Activated naive CD8-positive, alpha-beta T cell treated with anti-CD3 and anti-CD28 coated beads for 36 hours (primary cell): ENCODE measurements around the gene HUWE1. TPM values are rescaled to one million over a fixed set of nuclear protein-coding genes. Genes with fewer than 3 reads are reported as not detected.

Experiments used
- DNase-seq: peaks from one replicate; pipeline ENCODE4 v3.0.0; 2021
- H3K27ac Mint-ChIP-seq: one replicate; pipeline ENCODE4 v1.8.0; 2022; ENCODE audit warnings: mild to moderate bottlenecking, moderate library complexity, mixed read lengths
- H3K27me3 Mint-ChIP-seq: one replicate; pipeline ENCODE4 v1.8.0; 2022; ENCODE audit warnings: mild to moderate bottlenecking, mixed read lengths
- H3K36me3 Mint-ChIP-seq: one replicate; pipeline ENCODE4 v1.8.0; 2021; ENCODE audit warnings: mild to moderate bottlenecking, mixed read lengths
- H3K4me1 Mint-ChIP-seq: one replicate; pipeline ENCODE4 v1.8.0; 2021; ENCODE audit warnings: mixed read lengths
- H3K4me3 Mint-ChIP-seq: one replicate; pipeline ENCODE4 v1.8.0; 2022; ENCODE audit warnings: mild to moderate bottlenecking, moderate library complexity, mixed read lengths
- H3K9me3 Mint-ChIP-seq: one replicate; pipeline ENCODE4 v1.8.0; 2022; ENCODE audit warnings: mixed read lengths
- total RNA-seq, 2 experiments: library from RNA; stranded (reverse); gene quantifications; one replicate each; pipeline ENCODE4 v1.2.3, GENCODE V29; 2021

The HUWE1 gene
- total RNA-seq, 2 experiments from 2014 or later: 261 to 273 TPM

DNA sequence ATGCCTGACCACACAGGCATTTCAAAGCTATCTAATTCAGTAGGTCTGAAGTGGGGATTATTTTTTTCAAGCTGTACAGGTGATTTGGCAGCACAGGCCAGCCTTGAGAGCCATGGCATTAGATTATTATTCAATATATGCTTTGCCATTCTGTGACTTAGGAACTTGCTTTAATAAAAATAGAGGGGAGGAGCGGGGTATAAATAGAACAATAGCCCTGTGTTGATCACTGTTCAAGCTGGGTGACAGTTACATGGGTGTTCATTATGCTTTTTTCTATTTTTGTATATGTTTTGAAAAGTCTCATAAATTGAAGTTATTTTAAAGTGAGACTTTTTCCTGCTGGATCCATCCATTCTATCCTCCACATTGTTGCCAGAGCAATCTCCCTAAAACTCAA is 20.3 kb downstream of the HUWE1 start:
- peak overlapping the region; percentile 19 for H3K27ac Mint-ChIP-seq
- DNase-seq: no peak
- no peaks in the 10 kb centered on the region for H3K27me3 Mint-ChIP-seq
- peaks cover 25% of the 10 kb centered on the region for H3K4me1 Mint-ChIP-seq
- no peaks in the 10 kb centered on the region for H3K9me3 Mint-ChIP-seq
- no peak overlapping the region for H3K4me3 Mint-ChIP-seq
- peaks cover 34% of the 10 kb centered on the region for H3K36me3 Mint-ChIP-seq

- DNase-seq: no peak
- peaks cover 38% of the 10 kb centered on the region for H3K4me1 Mint-ChIP-seq
- H3K27ac Mint-ChIP-seq: no peak overlapping the region
- H3K27me3 Mint-ChIP-seq: no peaks in the 10 kb centered on the region
- no peak overlapping the region for H3K4me3 Mint-ChIP-seq
- H3K36me3 Mint-ChIP-seq: peaks cover 29% of the 10 kb centered on the region
- no peaks in the 10 kb centered on the region for H3K9me3 Mint-ChIP-seq
These were observed 26.5 kb downstream of the HUWE1 start for GRCh38 chrX:53660004-53660403.

GRCh38 chrX:53659039-53659438 is 27.5 kb downstream of the HUWE1 start:
- no peak overlapping the region for H3K4me3 Mint-ChIP-seq
- H3K36me3 Mint-ChIP-seq: peaks cover 27% of the 10 kb centered on the region
- no peaks in the 10 kb centered on the region for H3K27me3 Mint-ChIP-seq
- no peaks in the 10 kb centered on the region for H3K9me3 Mint-ChIP-seq
- DNase-seq: no peak
- H3K27ac Mint-ChIP-seq: peak overlapping the region; percentile 20
- H3K4me1 Mint-ChIP-seq: peaks cover 45% of the 10 kb centered on the region

DNA sequence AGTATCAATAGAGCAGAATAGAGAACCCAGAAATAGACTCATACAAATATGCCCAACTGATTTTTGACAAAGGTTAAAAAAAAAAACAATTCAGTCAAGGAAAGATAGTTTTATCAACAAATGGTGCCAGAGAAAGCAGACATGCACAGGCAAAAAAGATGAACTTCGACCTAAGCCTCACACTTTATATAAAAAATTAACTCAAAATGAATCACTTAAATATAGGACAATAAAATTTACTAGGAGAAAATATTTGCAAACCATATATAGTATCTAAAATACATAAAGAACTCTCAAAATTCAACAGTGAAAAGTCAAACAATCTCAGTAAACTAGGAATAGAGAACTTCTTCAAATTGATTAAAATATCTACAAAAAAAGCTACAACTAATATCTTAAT is 29.7 kb downstream of the HUWE1 start:
- Mint-ChIP-seq H3K36me3 (peaks cover 18% of the 10 kb centered on the region), H3K27me3 (no peaks in the 10 kb centered on the region), H3K4me1 (peaks cover 37% of the 10 kb centered on the region), H3K9me3 (no peaks in the 10 kb centered on the region), H3K4me3 (no peak overlapping the region), H3K27ac (no peak overlapping the region)
- no peak for DNase-seq

- Mint-ChIP-seq H3K36me3 (peaks cover 18% of the 10 kb centered on the region), H3K9me3 (no peaks in the 10 kb centered on the region), H3K4me3 (no peak overlapping the region), H3K27me3 (no peaks in the 10 kb centered on the region), H3K4me1 (peaks cover 35% of the 10 kb centered on the region), H3K27ac (peak overlapping the region; percentile 29)
- DNase-seq: no peak
These were observed 32.1 kb downstream of the HUWE1 start for GRCh38 chrX:53654376-53654775.

GRCh38 chrX:53644751-53645150 is 41.8 kb downstream of the HUWE1 start:
- DNase-seq: no peak
- Mint-ChIP-seq H3K27me3 (no peaks in the 10 kb centered on the region), H3K27ac (no peak overlapping the region), H3K4me3 (no peak overlapping the region), H3K36me3 (peaks cover 39% of the 10 kb centered on the region), H3K4me1 (peaks cover 2% of the 10 kb centered on the region), H3K9me3 (no peaks in the 10 kb centered on the region)

GRCh38 chrX:53642337-53642736 is 44.2 kb downstream of the HUWE1 start:
- H3K4me3 Mint-ChIP-seq: no peak overlapping the region
- H3K9me3 Mint-ChIP-seq: no peaks in the 10 kb centered on the region
- H3K27me3 Mint-ChIP-seq: no peaks in the 10 kb centered on the region
- H3K36me3 Mint-ChIP-seq: peaks cover 42% of the 10 kb centered on the region
- peaks cover 4% of the 10 kb centered on the region for H3K4me1 Mint-ChIP-seq
- DNase-seq: no peak
- peak overlapping the region; percentile 69 for H3K27ac Mint-ChIP-seq

DNA sequence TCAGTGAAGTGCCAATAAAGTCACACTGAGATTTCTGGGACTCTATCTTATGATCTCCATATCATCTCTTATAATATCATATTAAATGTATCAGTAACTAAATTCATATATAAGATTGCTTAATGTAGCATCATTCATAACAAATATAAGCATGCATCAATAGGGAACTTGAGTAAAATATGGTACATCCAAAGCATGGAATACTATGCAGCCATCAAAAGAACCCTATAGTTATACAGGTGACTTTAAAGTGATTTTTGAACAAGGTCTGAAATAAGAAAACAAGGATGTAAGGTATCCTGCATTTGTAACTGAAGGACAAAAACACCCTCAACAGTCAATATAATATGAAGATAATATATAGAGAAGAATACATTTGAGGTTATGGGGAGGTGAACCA is 47.3 kb downstream of the HUWE1 start:
- Mint-ChIP-seq H3K4me3 (no peak overlapping the region), H3K9me3 (no peaks in the 10 kb centered on the region), H3K27me3 (no peaks in the 10 kb centered on the region), H3K4me1 (peaks cover 4% of the 10 kb centered on the region), H3K27ac (no peak overlapping the region), H3K36me3 (peaks cover 41% of the 10 kb centered on the region)
- no peak for DNase-seq

DNA sequence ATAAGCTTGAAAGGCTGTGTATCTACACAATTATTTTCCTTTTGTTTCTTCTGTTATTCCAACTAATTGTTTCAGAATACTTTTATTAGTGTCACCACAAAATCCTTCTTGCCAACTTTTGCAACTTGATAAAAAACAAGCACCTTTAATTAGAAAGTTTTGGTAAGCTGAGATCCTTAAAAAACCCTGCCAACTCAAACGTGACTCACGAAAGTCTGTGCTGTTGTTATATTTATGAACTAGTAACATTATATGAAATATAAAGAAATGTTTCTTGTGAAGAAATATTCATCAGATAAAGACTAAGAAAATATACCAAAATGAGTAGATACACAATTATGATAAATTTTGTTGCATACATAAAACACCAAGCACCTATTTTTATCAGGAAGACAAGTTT is 49.0 kb downstream of the HUWE1 start:
- no peak for DNase-seq
- Mint-ChIP-seq H3K27me3 (no peaks in the 10 kb centered on the region), H3K27ac (no peak overlapping the region), H3K36me3 (peaks cover 31% of the 10 kb centered on the region), H3K4me3 (no peak overlapping the region), H3K9me3 (no peaks in the 10 kb centered on the region), H3K4me1 (peaks cover 4% of the 10 kb centered on the region)

DNA sequence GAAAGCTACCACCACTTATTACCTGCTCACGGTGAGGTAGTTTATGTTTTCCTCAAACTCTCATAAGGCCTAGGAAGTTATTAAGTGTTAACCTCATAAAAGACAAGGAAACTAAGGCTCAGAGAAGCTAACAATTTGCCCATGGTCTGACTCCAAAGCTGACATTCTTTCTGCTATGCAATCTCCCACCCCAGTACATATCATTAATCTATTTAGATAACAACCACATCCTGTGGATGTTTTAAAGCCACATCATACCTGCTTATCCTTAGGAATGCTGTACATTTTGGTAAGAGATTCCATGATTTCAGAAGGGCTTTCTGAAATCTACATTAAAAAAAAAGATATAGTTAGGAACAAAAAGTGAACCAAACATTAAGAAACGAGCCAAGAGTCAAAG is 55.4 kb downstream of the HUWE1 start:
- H3K9me3 Mint-ChIP-seq: no peaks in the 10 kb centered on the region
- DNase-seq: no peak
- no peak overlapping the region for H3K4me3 Mint-ChIP-seq
- H3K27ac Mint-ChIP-seq: no peak overlapping the region
- peaks cover 2% of the 10 kb centered on the region for H3K4me1 Mint-ChIP-seq
- peaks cover 21% of the 10 kb centered on the region for H3K36me3 Mint-ChIP-seq
- H3K27me3 Mint-ChIP-seq: no peaks in the 10 kb centered on the region

DNA sequence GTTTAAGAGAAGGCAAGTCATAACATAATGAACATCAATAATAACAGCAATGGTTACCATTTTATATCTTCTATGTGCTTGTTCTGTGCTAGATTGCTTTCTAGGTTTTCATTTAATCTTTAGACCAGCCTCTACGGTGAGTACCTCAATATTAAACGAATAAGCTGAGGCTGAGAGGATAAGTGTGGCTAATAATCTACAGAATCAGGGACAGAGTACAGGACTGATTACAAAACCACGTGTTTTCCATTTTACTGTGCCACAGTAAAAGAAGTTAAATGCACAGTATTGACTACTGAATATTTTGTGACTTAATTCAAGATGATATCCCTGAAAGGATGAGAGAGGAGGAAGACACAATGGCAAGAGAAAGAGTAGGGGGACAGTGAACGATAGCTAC is 56.3 kb downstream of the HUWE1 start:
- Mint-ChIP-seq H3K36me3 (peaks cover 21% of the 10 kb centered on the region), H3K9me3 (no peaks in the 10 kb centered on the region), H3K4me3 (no peak overlapping the region), H3K27ac (no peak overlapping the region), H3K27me3 (no peaks in the 10 kb centered on the region), H3K4me1 (no peaks in the 10 kb centered on the region)
- no peak for DNase-seq

- no peak for DNase-seq
- Mint-ChIP-seq H3K9me3 (no peaks in the 10 kb centered on the region), H3K4me3 (no peak overlapping the region), H3K36me3 (peaks cover 18% of the 10 kb centered on the region), H3K27ac (no peak overlapping the region), H3K4me1 (peaks cover 27% of the 10 kb centered on the region), H3K27me3 (no peaks in the 10 kb centered on the region)
These were observed 64.1 kb downstream of the HUWE1 start for GRCh38 chrX:53622431-53622830.

GRCh38 chrX:53621418-53621986 is 65.0 kb downstream of the HUWE1 start:
- H3K36me3 Mint-ChIP-seq: peaks cover 21% of the 10 kb centered on the region
- DNase-seq: no peak
- no peak overlapping the region for H3K4me3 Mint-ChIP-seq
- H3K27ac Mint-ChIP-seq: peak overlapping the region; percentile 73
- no peaks in the 10 kb centered on the region for H3K27me3 Mint-ChIP-seq
- H3K4me1 Mint-ChIP-seq: peaks cover 27% of the 10 kb centered on the region
- no peaks in the 10 kb centered on the region for H3K9me3 Mint-ChIP-seq

GRCh38 chrX:53616946-53617345 is 69.6 kb downstream of the HUWE1 start:
- Mint-ChIP-seq H3K4me3 (no peak overlapping the region), H3K36me3 (peaks cover 29% of the 10 kb centered on the region), H3K27ac (peak overlapping the region; percentile 2), H3K9me3 (no peaks in the 10 kb centered on the region), H3K4me1 (peaks cover 18% of the 10 kb centered on the region), H3K27me3 (no peaks in the 10 kb centered on the region)
- no peak for DNase-seq

DNA sequence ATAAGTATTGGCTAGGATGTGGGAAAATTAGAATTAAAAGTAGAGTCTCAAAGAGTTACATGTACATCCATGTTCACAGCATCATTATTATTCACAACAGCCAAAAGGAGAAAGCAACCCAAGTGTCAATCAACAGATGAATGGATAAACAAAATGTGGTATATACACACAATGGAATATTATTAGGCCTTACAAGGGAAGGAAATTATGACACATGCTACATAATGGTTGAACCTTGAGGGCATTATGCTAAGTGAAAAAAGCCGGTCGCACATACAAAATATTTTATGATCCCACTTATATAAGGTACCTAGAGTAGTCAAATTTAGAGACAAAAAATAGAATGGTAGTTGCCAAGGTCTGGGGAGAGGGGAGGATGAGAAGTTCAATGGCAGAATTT is 80.1 kb downstream of the HUWE1 start:
- H3K36me3 Mint-ChIP-seq: peaks cover 16% of the 10 kb centered on the region
- H3K9me3 Mint-ChIP-seq: no peaks in the 10 kb centered on the region

GRCh38 chrX:53605004-53605403 is 81.5 kb downstream of the HUWE1 start:
- no peaks in the 10 kb centered on the region for H3K27me3 Mint-ChIP-seq
- H3K9me3 Mint-ChIP-seq: no peaks in the 10 kb centered on the region
- no peak overlapping the region for H3K4me3 Mint-ChIP-seq
- DNase-seq: no peak
- peaks cover 9% of the 10 kb centered on the region for H3K4me1 Mint-ChIP-seq
- peaks cover 18% of the 10 kb centered on the region for H3K36me3 Mint-ChIP-seq
- no peak overlapping the region for H3K27ac Mint-ChIP-seq

More for the DNA sequence above, 80.1 kb downstream of the HUWE1 start:
- no peak overlapping the region for H3K4me3 Mint-ChIP-seq
- DNase-seq: no peak
- H3K27me3 Mint-ChIP-seq: no peaks in the 10 kb centered on the region
- peak overlapping the region; percentile 45 for H3K27ac Mint-ChIP-seq
- peaks cover 3% of the 10 kb centered on the region for H3K4me1 Mint-ChIP-seq
